ENCODE results near the gene NADSYN1. TPM values are rescaled to one million over a fixed set of nuclear protein-coding genes. Genes with fewer than 3 reads are reported as not detected.
A peak's percentile ranks its signal among the peaks of the same experiment; 100 is the strongest.
"Not testable (repeated sequence)": the region's sequence is repeated elsewhere in the genome, so short reads cannot be mapped to it uniquely, and the experiment has no call there.

The NADSYN1 gene
- total and polyA plus RNA-seq, 9 donors: 16.4 to 39.3 (median 22.2) TPM

- Histone ChIP-seq H3K4me3 (ENCODE audit: low read length) (no peak overlapping the region), H3K9me3 (replicated peaks; ENCODE audit: control insufficient read depth, low read depth, low read length) (no peaks in the 10 kb centered on the region), H3K36me3 (ENCODE audit: control insufficient read depth, insufficient read depth, low read length) (no peaks in the 10 kb centered on the region), H3K27me3 (ENCODE audit: control insufficient read depth, insufficient read depth, low read length) (no peaks in the 10 kb centered on the region), H3K27ac (ENCODE audit: low read length) (no peak overlapping the region), H3K4me1 (ENCODE audit: control insufficient read depth, insufficient read depth, low read length) (peaks cover 14% of the 10 kb centered on the region)
- WGBS (ENCODE audit: insufficient coverage): 86% methylated on average over 2 of the region's 12 CpGs
- DNase-seq: no peak
Observed at GRCh38 chr11:71421392-71421950, 31.5 kb upstream of the NADSYN1 start.

GRCh38 chr11:71422318-71422717 lies 30.7 kb upstream of the NADSYN1 start:
- not testable (repeated sequence) for DNase-seq
- WGBS (ENCODE audit: insufficient coverage): 86% methylated on average over 1 of the region's 3 CpGs

GRCh38 chr11:71423181-71423790 lies 29.7 kb upstream of the NADSYN1 start:
- Histone ChIP-seq H3K27me3 (ENCODE audit: control insufficient read depth, insufficient read depth, low read length) (no peaks in the 10 kb centered on the region), H3K27ac (ENCODE audit: low read length) (no peak overlapping the region), H3K4me3 (ENCODE audit: low read length) (no peak overlapping the region), H3K36me3 (ENCODE audit: control insufficient read depth, insufficient read depth, low read length) (no peaks in the 10 kb centered on the region), H3K4me1 (ENCODE audit: control insufficient read depth, insufficient read depth, low read length) (peaks cover 11% of the 10 kb centered on the region), H3K9me3 (replicated peaks; ENCODE audit: control insufficient read depth, low read depth, low read length) (no peaks in the 10 kb centered on the region)
- 100% methylated on average over 1 of the region's 7 CpGs for WGBS (ENCODE audit: insufficient coverage)
- no peak for DNase-seq

More at GRCh38 chr11:71422318-71422717, 30.7 kb upstream of the NADSYN1 start:
- not testable (repeated sequence) for H3K27ac ChIP-seq (ENCODE audit: low read length); H3K9me3 ChIP-seq (replicated peaks; ENCODE audit: control insufficient read depth, low read depth, low read length); H3K27me3 ChIP-seq (ENCODE audit: control insufficient read depth, insufficient read depth, low read length); H3K36me3 ChIP-seq (ENCODE audit: control insufficient read depth, insufficient read depth, low read length); H3K4me3 ChIP-seq (ENCODE audit: low read length)
- peaks cover 13% of the 10 kb centered on the region for H3K4me1 ChIP-seq (ENCODE audit: control insufficient read depth, insufficient read depth, low read length)

GRCh38 chr11:71425409-71425808 lies 27.6 kb upstream of the NADSYN1 start:
- H3K9me3 ChIP-seq (replicated peaks; ENCODE audit: control insufficient read depth, low read depth, low read length): no peaks in the 10 kb centered on the region
- DNase-seq: no peak
- H3K4me3 ChIP-seq (ENCODE audit: low read length): no peak overlapping the region
- H3K27me3 ChIP-seq (ENCODE audit: control insufficient read depth, insufficient read depth, low read length): no peaks in the 10 kb centered on the region
- H3K4me1 ChIP-seq (ENCODE audit: control insufficient read depth, insufficient read depth, low read length): no peaks in the 10 kb centered on the region
- WGBS (ENCODE audit: insufficient coverage): 88% methylated on average over 2 of the region's 2 CpGs
- no peaks in the 10 kb centered on the region for H3K36me3 ChIP-seq (ENCODE audit: control insufficient read depth, insufficient read depth, low read length)
- no peak overlapping the region for H3K27ac ChIP-seq (ENCODE audit: low read length)

- 67% methylated on average over 1 of the region's 4 CpGs for WGBS (ENCODE audit: insufficient coverage)
- no peaks in the 10 kb centered on the region for H3K9me3 ChIP-seq (replicated peaks; ENCODE audit: control insufficient read depth, low read depth, low read length)
- DNase-seq: no peak
Observed at GRCh38 chr11:71425860-71426259, 27.1 kb upstream of the NADSYN1 start.

GRCh38 chr11:71426413-71426812 lies 26.6 kb upstream of the NADSYN1 start:
- no peak overlapping the region for H3K4me3 ChIP-seq (ENCODE audit: low read length)
- H3K27ac ChIP-seq (ENCODE audit: low read length): no peak overlapping the region
- no peaks in the 10 kb centered on the region for H3K9me3 ChIP-seq (replicated peaks; ENCODE audit: control insufficient read depth, low read depth, low read length)
- H3K27me3 ChIP-seq (ENCODE audit: control insufficient read depth, insufficient read depth, low read length): no peaks in the 10 kb centered on the region
- H3K4me1 ChIP-seq (ENCODE audit: control insufficient read depth, insufficient read depth, low read length): no peaks in the 10 kb centered on the region
- H3K36me3 ChIP-seq (ENCODE audit: control insufficient read depth, insufficient read depth, low read length): no peaks in the 10 kb centered on the region
- DNase-seq: no peak
- WGBS (ENCODE audit: insufficient coverage): no CpG with 5 or more reads among the region's 3 CpGs

More at GRCh38 chr11:71425860-71426259, 27.1 kb upstream of the NADSYN1 start:
- H3K4me3 ChIP-seq (ENCODE audit: low read length): no peak overlapping the region
- no peak overlapping the region for H3K27ac ChIP-seq (ENCODE audit: low read length)
- no peaks in the 10 kb centered on the region for H3K27me3 ChIP-seq (ENCODE audit: control insufficient read depth, insufficient read depth, low read length)
- no peaks in the 10 kb centered on the region for H3K36me3 ChIP-seq (ENCODE audit: control insufficient read depth, insufficient read depth, low read length)
- no peaks in the 10 kb centered on the region for H3K4me1 ChIP-seq (ENCODE audit: control insufficient read depth, insufficient read depth, low read length)

GRCh38 chr11:71428861-71429435 lies 24.1 kb upstream of the NADSYN1 start:
- no peak overlapping the region for H3K27ac ChIP-seq (ENCODE audit: low read length)
- peaks cover 4% of the 10 kb centered on the region for H3K4me1 ChIP-seq (ENCODE audit: control insufficient read depth, insufficient read depth, low read length)
- peak; percentile 25 for DNase-seq
- H3K27me3 ChIP-seq (ENCODE audit: control insufficient read depth, insufficient read depth, low read length): no peaks in the 10 kb centered on the region
- no peak overlapping the region for H3K4me3 ChIP-seq (ENCODE audit: low read length)
- 73% methylated on average over 6 of the region's 7 CpGs for WGBS (ENCODE audit: insufficient coverage)
- no peaks in the 10 kb centered on the region for H3K36me3 ChIP-seq (ENCODE audit: control insufficient read depth, insufficient read depth, low read length)
- no peaks in the 10 kb centered on the region for H3K9me3 ChIP-seq (replicated peaks; ENCODE audit: control insufficient read depth, low read depth, low read length)

GRCh38 chr11:71429701-71430100 lies 23.3 kb upstream of the NADSYN1 start:
- DNase-seq: no peak
- H3K9me3 ChIP-seq (replicated peaks; ENCODE audit: control insufficient read depth, low read depth, low read length): no peaks in the 10 kb centered on the region
- H3K27ac ChIP-seq (ENCODE audit: low read length): no peak overlapping the region
- peaks cover 6% of the 10 kb centered on the region for H3K4me1 ChIP-seq (ENCODE audit: control insufficient read depth, insufficient read depth, low read length)
- WGBS (ENCODE audit: insufficient coverage): 84% methylated on average over 4 of the region's 6 CpGs
- H3K4me3 ChIP-seq (ENCODE audit: low read length): no peak overlapping the region
- H3K36me3 ChIP-seq (ENCODE audit: control insufficient read depth, insufficient read depth, low read length): no peaks in the 10 kb centered on the region
- H3K27me3 ChIP-seq (ENCODE audit: control insufficient read depth, insufficient read depth, low read length): no peaks in the 10 kb centered on the region

GRCh38 chr11:71430166-71430565 lies 22.8 kb upstream of the NADSYN1 start:
- WGBS (ENCODE audit: insufficient coverage): 86% methylated on average over 7 of the region's 9 CpGs

GRCh38 chr11:71431271-71431670 lies 21.7 kb upstream of the NADSYN1 start:
- no peak for DNase-seq
- H3K27ac ChIP-seq (ENCODE audit: low read length): no peak overlapping the region
- H3K4me3 ChIP-seq (ENCODE audit: low read length): no peak overlapping the region
- H3K36me3 ChIP-seq (ENCODE audit: control insufficient read depth, insufficient read depth, low read length): peaks cover 9% of the 10 kb centered on the region
- H3K9me3 ChIP-seq (replicated peaks; ENCODE audit: control insufficient read depth, low read depth, low read length): no peaks in the 10 kb centered on the region
- H3K27me3 ChIP-seq (ENCODE audit: control insufficient read depth, insufficient read depth, low read length): no peaks in the 10 kb centered on the region
- 50% methylated on average over 7 of the region's 7 CpGs for WGBS (ENCODE audit: insufficient coverage)
- H3K4me1 ChIP-seq (ENCODE audit: control insufficient read depth, insufficient read depth, low read length): peaks cover 6% of the 10 kb centered on the region

More at GRCh38 chr11:71430166-71430565, 22.8 kb upstream of the NADSYN1 start:
- H3K27ac ChIP-seq (ENCODE audit: low read length): no peak overlapping the region
- DNase-seq: no peak
- peaks cover 6% of the 10 kb centered on the region for H3K4me1 ChIP-seq (ENCODE audit: control insufficient read depth, insufficient read depth, low read length)
- H3K27me3 ChIP-seq (ENCODE audit: control insufficient read depth, insufficient read depth, low read length): no peaks in the 10 kb centered on the region
- H3K4me3 ChIP-seq (ENCODE audit: low read length): no peak overlapping the region
- H3K36me3 ChIP-seq (ENCODE audit: control insufficient read depth, insufficient read depth, low read length): peaks cover 3% of the 10 kb centered on the region
- H3K9me3 ChIP-seq (replicated peaks; ENCODE audit: control insufficient read depth, low read depth, low read length): no peaks in the 10 kb centered on the region

Data from muscle of leg (tissue), 11 donors.